ENCODE measurements around the gene WNT5B.

Gene WNT5B

GRCh38 chr12:1630827-1631591, 2.0 kb downstream of the WNT5B start:
- no peak for DNase-seq

- DNase-seq, result no peak
Measured at GRCh38 chr12:1632702-1633101, 3.7 kb downstream of the WNT5B start.

GRCh38 chr12:1633459-1633858, 4.4 kb downstream of the WNT5B start:
- DNase-seq, result no peak

GRCh38 chr12:1634149-1634548, 5.1 kb downstream of the WNT5B start:
- DNase-seq, result no peak

GRCh38 chr12:1634590-1635191, 5.7 kb downstream of the WNT5B start:
- DNase-seq, result peak; percentile 67 to 72

- no peak for DNase-seq
Measured at GRCh38 chr12:1635301-1636095, 6.5 kb downstream of the WNT5B start.

GRCh38 chr12:1638203-1638602, 9.2 kb downstream of the WNT5B start:
- DNase-seq, result no peak

- no peak for DNase-seq
Measured at GRCh38 chr12:1639538-1639937, 10.5 kb downstream of the WNT5B start.

- no peak for DNase-seq
Measured at GRCh38 chr12:1640328-1641234, 11.6 kb downstream of the WNT5B start.

- DNase-seq, result no peak
Measured at GRCh38 chr12:1642513-1642912, 13.5 kb downstream of the WNT5B start.

GRCh38 chr12:1643043-1643442, 14.0 kb downstream of the WNT5B start:
- no peak for DNase-seq

GRCh38 chr12:1643905-1644533, 15.0 kb downstream of the WNT5B start:
- no peak for DNase-seq

GRCh38 chr12:1644534-1645438, 15.8 kb downstream of the WNT5B start:
- no peak for DNase-seq

GRCh38 chr12:1645819-1646218, 16.8 kb downstream of the WNT5B start:
- DNase-seq, result no peak

- DNase-seq, result no peak
Measured at GRCh38 chr12:1646569-1647284, 17.7 kb downstream of the WNT5B start.

- DNase-seq, result no peak
Measured at GRCh38 chr12:1647285-1647669, 18.2 kb downstream of the WNT5B start.

- no peak for DNase-seq
Measured at GRCh38 chr12:1650260-1650977, 21.4 kb downstream of the WNT5B start.

GRCh38 chr12:1650978-1651361, 21.9 kb downstream of the WNT5B start:
- no peak for DNase-seq

GRCh38 chr12:1651946-1652345, 22.9 kb downstream of the WNT5B start:
- no peak for DNase-seq
